ENCODE data around the gene RNF181.
A peak's percentile ranks its signal among the peaks of the same experiment; 100 is the strongest.
"Not testable (repeated sequence)": the region's sequence is repeated elsewhere in the genome, so short reads cannot be mapped to it uniquely, and the experiment has no call there.

RNF181 gene

GRCh38 chr2:85607268-85608215 is 12.0 kb downstream of the RNF181 start:
- no peak for TF ChIP-seq ZNF274 (IDR thresholded peaks at IDR 0.05; ENCODE audit: low read depth, low read length)
- H3K4me3 ChIP-seq (ENCODE audit: low read length), result no peak overlapping the region

- no peak for TF ChIP-seq ZNF274 (IDR thresholded peaks at IDR 0.05; ENCODE audit: low read depth, low read length)
- peak overlapping the region; percentile 68 for H3K4me3 ChIP-seq (ENCODE audit: low read length)
Observed at GRCh38 chr2:85611217-85611704, 15.7 kb downstream of the RNF181 start.

- no peak for TF ChIP-seq ZNF274 (IDR thresholded peaks at IDR 0.05; ENCODE audit: low read depth, low read length)
- H3K4me3 ChIP-seq (ENCODE audit: low read length), result peak within 1 kb of the TSS; percentile 68
Observed at GRCh38 chr2:85611705-85612587, 16.4 kb downstream of the RNF181 start, which contains the start of gene C2orf68. Gene C2orf68, minus strand, starts transcription at chr2:85612066. Its CDS starts 82 bp downstream, at chr2:85611984.

GRCh38 chr2:85613717-85614515 is 18.4 kb downstream of the RNF181 start:
- H3K4me3 ChIP-seq (ENCODE audit: low read length), result no peak overlapping the region
- no peak for TF ChIP-seq ZNF274 (IDR thresholded peaks at IDR 0.05; ENCODE audit: low read depth, low read length)

GRCh38 chr2:85614757-85615156 is 19.2 kb downstream of the RNF181 start:
- not testable (repeated sequence) for H3K4me3 ChIP-seq (ENCODE audit: low read length)

GRCh38 chr2:85615413-85615728 is 19.8 kb downstream of the RNF181 start:
- TF ChIP-seq ZNF274 (IDR thresholded peaks at IDR 0.05; ENCODE audit: low read depth, low read length), result no peak
- no peak overlapping the region for H3K4me3 ChIP-seq (ENCODE audit: low read length)

GRCh38 chr2:85617723-85618122 is 22.2 kb downstream of the RNF181 start:
- peak overlapping the region; percentile 97; the same call in 1 of the 2 replicates for H3K4me3 ChIP-seq (ENCODE audit: low read length)

GRCh38 chr2:85619617-85620016 is 24.1 kb downstream of the RNF181 start:
- no peak overlapping the region for H3K4me3 ChIP-seq (ENCODE audit: low read length)
- no peak for TF ChIP-seq ZNF274 (IDR thresholded peaks at IDR 0.05; ENCODE audit: low read depth, low read length)

- no peak overlapping the region for H3K4me3 ChIP-seq (ENCODE audit: low read length)
Observed at GRCh38 chr2:85621338-85621737, 25.8 kb downstream of the RNF181 start.

GRCh38 chr2:85623991-85624390 is 28.4 kb downstream of the RNF181 start:
- H3K4me3 ChIP-seq (ENCODE audit: low read length), result no peak overlapping the region
- TF ChIP-seq ZNF274 (IDR thresholded peaks at IDR 0.05; ENCODE audit: low read depth, low read length), result no peak

More at GRCh38 chr2:85621338-85621737, 25.8 kb downstream of the RNF181 start:
- TF ChIP-seq ZNF274 (IDR thresholded peaks at IDR 0.05; ENCODE audit: low read depth, low read length), result no peak

GRCh38 chr2:85628658-85629057 is 33.1 kb downstream of the RNF181 start:
- TF ChIP-seq ZNF274 (IDR thresholded peaks at IDR 0.05; ENCODE audit: low read depth, low read length), result no peak

GRCh38 chr2:85631316-85631715 is 35.8 kb downstream of the RNF181 start:
- no peak for TF ChIP-seq ZNF274 (IDR thresholded peaks at IDR 0.05; ENCODE audit: low read depth, low read length)
- H3K4me3 ChIP-seq (ENCODE audit: low read length), result no peak overlapping the region

More at GRCh38 chr2:85628658-85629057, 33.1 kb downstream of the RNF181 start:
- no peak overlapping the region for H3K4me3 ChIP-seq (ENCODE audit: low read length)

GRCh38 chr2:85635011-85635410 is 39.5 kb downstream of the RNF181 start:
- no peak overlapping the region for H3K4me3 ChIP-seq (ENCODE audit: low read length)
- TF ChIP-seq ZNF274 (IDR thresholded peaks at IDR 0.05; ENCODE audit: low read depth, low read length), result no peak

- TF ChIP-seq ZNF274 (IDR thresholded peaks at IDR 0.05; ENCODE audit: low read depth, low read length), result no peak
- H3K4me3 ChIP-seq (ENCODE audit: low read length), result no peak overlapping the region
Observed at GRCh38 chr2:85635636-85636035, 40.1 kb downstream of the RNF181 start.
